ENCODE data around the gene CYP2C19.
"Not testable (repeated sequence)": the region's sequence is repeated elsewhere in the genome, so short reads cannot be mapped to it uniquely, and the experiment has no call there.

The CYP2C19 gene

GRCh38 chr10:94762393-94762792 lies at the start of gene CYP2C19:
TSS of gene CYP2C19 (plus strand) at chr10:94762681. CDS start at chr10:94762706, 25 bp downstream.
- Histone ChIP-seq H3K27me3 (ENCODE audit: control insufficient read depth, insufficient read depth, low read length) (no peaks in the 10 kb centered on the region), H3K9ac (ENCODE audit: low read length) (no peak within 1 kb of the TSS), H3K4me1 (ENCODE audit: control insufficient read depth, insufficient read depth, low read length) (no peaks in the 10 kb centered on the region), H3K9me3 (ENCODE audit: control insufficient read depth, low read length) (no peaks in the 10 kb centered on the region), H3K4me3 (ENCODE audit: low read length) (no peak within 1 kb of the TSS), H3K36me3 (ENCODE audit: control insufficient read depth, insufficient read depth, low read length) (no peaks in the 10 kb centered on the region)

- H3K4me3 ChIP-seq (ENCODE audit: low read length), result no peak overlapping the region
- no peaks in the 10 kb centered on the region for H3K4me1 ChIP-seq (ENCODE audit: control insufficient read depth, insufficient read depth, low read length)
- H3K9ac ChIP-seq (ENCODE audit: low read length), result no peak overlapping the region
- no peaks in the 10 kb centered on the region for H3K36me3 ChIP-seq (ENCODE audit: control insufficient read depth, insufficient read depth, low read length)
- H3K9me3 ChIP-seq (ENCODE audit: control insufficient read depth, low read length), result no peaks in the 10 kb centered on the region
- H3K27me3 ChIP-seq (ENCODE audit: control insufficient read depth, insufficient read depth, low read length), result no peaks in the 10 kb centered on the region
Observed at GRCh38 chr10:94725871-94726270, 36.6 kb upstream of the CYP2C19 start.

- Histone ChIP-seq H3K36me3 (ENCODE audit: control insufficient read depth, insufficient read depth, low read length) (no peaks in the 10 kb centered on the region), H3K4me3 (ENCODE audit: low read length) (no peak overlapping the region), H3K4me1 (ENCODE audit: control insufficient read depth, insufficient read depth, low read length) (peaks cover 3% of the 10 kb centered on the region)
Observed at GRCh38 chr10:94735197-94735596, 27.3 kb upstream of the CYP2C19 start.

GRCh38 chr10:94738588-94738987 lies 23.9 kb upstream of the CYP2C19 start:
- no peak overlapping the region for H3K4me3 ChIP-seq (ENCODE audit: low read length)
- H3K27me3 ChIP-seq (ENCODE audit: control insufficient read depth, insufficient read depth, low read length), result no peaks in the 10 kb centered on the region
- H3K36me3 ChIP-seq (ENCODE audit: control insufficient read depth, insufficient read depth, low read length), result no peaks in the 10 kb centered on the region
- no peak overlapping the region for H3K9ac ChIP-seq (ENCODE audit: low read length)
- peaks cover 3% of the 10 kb centered on the region for H3K4me1 ChIP-seq (ENCODE audit: control insufficient read depth, insufficient read depth, low read length)
- no peaks in the 10 kb centered on the region for H3K9me3 ChIP-seq (ENCODE audit: control insufficient read depth, low read length)

More at GRCh38 chr10:94735197-94735596, 27.3 kb upstream of the CYP2C19 start:
- H3K27me3 ChIP-seq (ENCODE audit: control insufficient read depth, insufficient read depth, low read length), result no peaks in the 10 kb centered on the region
- H3K9ac ChIP-seq (ENCODE audit: low read length), result no peak overlapping the region
- no peaks in the 10 kb centered on the region for H3K9me3 ChIP-seq (ENCODE audit: control insufficient read depth, low read length)

GRCh38 chr10:94747137-94747536 lies 15.3 kb upstream of the CYP2C19 start:
- H3K9me3 ChIP-seq (ENCODE audit: control insufficient read depth, low read length), result no peaks in the 10 kb centered on the region
- H3K36me3 ChIP-seq (ENCODE audit: control insufficient read depth, insufficient read depth, low read length), result no peaks in the 10 kb centered on the region
- peaks cover 9% of the 10 kb centered on the region for H3K4me1 ChIP-seq (ENCODE audit: control insufficient read depth, insufficient read depth, low read length)
- H3K9ac ChIP-seq (ENCODE audit: low read length), result no peak overlapping the region
- H3K4me3 ChIP-seq (ENCODE audit: low read length), result no peak overlapping the region
- no peaks in the 10 kb centered on the region for H3K27me3 ChIP-seq (ENCODE audit: control insufficient read depth, insufficient read depth, low read length)

GRCh38 chr10:94747838-94748237 lies 14.6 kb upstream of the CYP2C19 start:
- Histone ChIP-seq H3K4me1 (ENCODE audit: control insufficient read depth, insufficient read depth, low read length) (peaks cover 9% of the 10 kb centered on the region), H3K27me3 (ENCODE audit: control insufficient read depth, insufficient read depth, low read length) (no peaks in the 10 kb centered on the region), H3K36me3 (ENCODE audit: control insufficient read depth, insufficient read depth, low read length) (no peaks in the 10 kb centered on the region), H3K9me3 (ENCODE audit: control insufficient read depth, low read length) (no peaks in the 10 kb centered on the region), H3K9ac (ENCODE audit: low read length) (no peak overlapping the region), H3K4me3 (ENCODE audit: low read length) (no peak overlapping the region)

GRCh38 chr10:94757916-94758315 lies 4.6 kb upstream of the CYP2C19 start:
- H3K4me1 ChIP-seq (ENCODE audit: control insufficient read depth, insufficient read depth, low read length), result no peaks in the 10 kb centered on the region
- H3K27me3 ChIP-seq (ENCODE audit: control insufficient read depth, insufficient read depth, low read length), result no peaks in the 10 kb centered on the region
- H3K36me3 ChIP-seq (ENCODE audit: control insufficient read depth, insufficient read depth, low read length), result no peaks in the 10 kb centered on the region
- no peak overlapping the region for H3K9ac ChIP-seq (ENCODE audit: low read length)
- H3K9me3 ChIP-seq (ENCODE audit: control insufficient read depth, low read length), result no peaks in the 10 kb centered on the region
- H3K4me3 ChIP-seq (ENCODE audit: low read length), result no peak overlapping the region

- H3K27me3 ChIP-seq (ENCODE audit: control insufficient read depth, insufficient read depth, low read length), result no peaks in the 10 kb centered on the region
- no peak overlapping the region for H3K9ac ChIP-seq (ENCODE audit: low read length)
- H3K4me1 ChIP-seq (ENCODE audit: control insufficient read depth, insufficient read depth, low read length), result no peaks in the 10 kb centered on the region
- H3K36me3 ChIP-seq (ENCODE audit: control insufficient read depth, insufficient read depth, low read length), result no peaks in the 10 kb centered on the region
- H3K9me3 ChIP-seq (ENCODE audit: control insufficient read depth, low read length), result no peaks in the 10 kb centered on the region
- no peak overlapping the region for H3K4me3 ChIP-seq (ENCODE audit: low read length)
Observed at GRCh38 chr10:94760586-94761178, 1.8 kb upstream of the CYP2C19 start.

GRCh38 chr10:94775425-94775824 lies 12.9 kb downstream of the CYP2C19 start:
- not testable (repeated sequence) for H3K9me3 ChIP-seq (ENCODE audit: control insufficient read depth, low read length); H3K27me3 ChIP-seq (ENCODE audit: control insufficient read depth, insufficient read depth, low read length); H3K9ac ChIP-seq (ENCODE audit: low read length); H3K36me3 ChIP-seq (ENCODE audit: control insufficient read depth, insufficient read depth, low read length); H3K4me1 ChIP-seq (ENCODE audit: control insufficient read depth, insufficient read depth, low read length); H3K4me3 ChIP-seq (ENCODE audit: low read length)

GRCh38 chr10:94777886-94778458 lies 15.5 kb downstream of the CYP2C19 start:
- no peak overlapping the region for H3K4me3 ChIP-seq (ENCODE audit: low read length)
- no peaks in the 10 kb centered on the region for H3K36me3 ChIP-seq (ENCODE audit: control insufficient read depth, insufficient read depth, low read length)
- no peaks in the 10 kb centered on the region for H3K9me3 ChIP-seq (ENCODE audit: control insufficient read depth, low read length)
- H3K4me1 ChIP-seq (ENCODE audit: control insufficient read depth, insufficient read depth, low read length), result peaks cover 6% of the 10 kb centered on the region
- no peaks in the 10 kb centered on the region for H3K27me3 ChIP-seq (ENCODE audit: control insufficient read depth, insufficient read depth, low read length)
- H3K9ac ChIP-seq (ENCODE audit: low read length), result no peak overlapping the region

GRCh38 chr10:94780844-94781243 lies 18.4 kb downstream of the CYP2C19 start:
- Histone ChIP-seq H3K27me3 (ENCODE audit: control insufficient read depth, insufficient read depth, low read length) (no peaks in the 10 kb centered on the region), H3K4me3 (ENCODE audit: low read length) (no peak overlapping the region), H3K4me1 (ENCODE audit: control insufficient read depth, insufficient read depth, low read length) (peaks cover 6% of the 10 kb centered on the region), H3K36me3 (ENCODE audit: control insufficient read depth, insufficient read depth, low read length) (no peaks in the 10 kb centered on the region), H3K9ac (ENCODE audit: low read length) (no peak overlapping the region), H3K9me3 (ENCODE audit: control insufficient read depth, low read length) (no peaks in the 10 kb centered on the region)

GRCh38 chr10:94784256-94784655 lies 21.8 kb downstream of the CYP2C19 start:
- Histone ChIP-seq H3K4me1 (ENCODE audit: control insufficient read depth, insufficient read depth, low read length) (no peaks in the 10 kb centered on the region), H3K9me3 (ENCODE audit: control insufficient read depth, low read length) (no peaks in the 10 kb centered on the region), H3K9ac (ENCODE audit: low read length) (no peak overlapping the region), H3K4me3 (ENCODE audit: low read length) (no peak overlapping the region), H3K36me3 (ENCODE audit: control insufficient read depth, insufficient read depth, low read length) (no peaks in the 10 kb centered on the region), H3K27me3 (ENCODE audit: control insufficient read depth, insufficient read depth, low read length) (no peaks in the 10 kb centered on the region)

- Histone ChIP-seq H3K36me3 (ENCODE audit: control insufficient read depth, insufficient read depth, low read length) (no peaks in the 10 kb centered on the region), H3K27me3 (ENCODE audit: control insufficient read depth, insufficient read depth, low read length) (no peaks in the 10 kb centered on the region)
Observed at GRCh38 chr10:94785211-94785610, 22.7 kb downstream of the CYP2C19 start.

More at GRCh38 chr10:94785211-94785610, 22.7 kb downstream of the CYP2C19 start:
- H3K4me1 ChIP-seq (ENCODE audit: control insufficient read depth, insufficient read depth, low read length), result no peaks in the 10 kb centered on the region
- H3K9me3 ChIP-seq (ENCODE audit: control insufficient read depth, low read length), result no peaks in the 10 kb centered on the region
- H3K4me3 ChIP-seq (ENCODE audit: low read length), result no peak overlapping the region
- no peak overlapping the region for H3K9ac ChIP-seq (ENCODE audit: low read length)
